HG02571 (cell line): ENCODE data around the gene PEX10.

Source experiments
- ATAC-seq: cut with Tn5 transposase; IDR thresholded peaks from one replicate; pipeline ENCODE4 v1.9.1; 2021; ENCODE audit warnings: mild to moderate bottlenecking, moderate library complexity; ENCODE audit not compliant: unreplicated experiment

PEX10 gene

GRCh38 chr1:2354511-2355372 lies 57.6 kb downstream of the PEX10 start:
- no peak for ATAC-seq
